HEK293 (cell line): ENCODE measurements around the gene FKTN.

Experiments
- CTCF ChIA-PET: fragments of 350-600 bp; formaldehyde crosslinking; extraction: SDS; loops from one replicate; lab custom pipeline; 2021; ENCODE audit warnings: antibody characterized with exemption; lab: Yijun Ruan, JAX
- POLR2A ChIA-PET: fragments of 300-600 bp; formaldehyde crosslinking; extraction: SDS; loops from one replicate; lab custom pipeline; 2020; ENCODE audit warnings: antibody characterized with exemption, inconsistent platforms; lab: Yijun Ruan, JAX
- H3K27ac ChIP-seq: fragments of 200-500 bp; sonication (Bioruptor generic); 2 replicates; pipeline ENCODE4 v1.5.1; 2014; ENCODE audit warnings: low read depth, low read length, control low read depth, inconsistent platforms; ENCODE audit errors: extremely low read depth
- H3K36me3 ChIP-seq, 2 experiments: fragments of 200-500 bp in 1 of 2; sonication (Bioruptor generic) in 1 of 2; 1 replicate in 1 of 2; 2 replicates in 1 of 2; pipeline ENCODE4 v1.5.1; 2014 to 2017; ENCODE audit warnings: inconsistent platforms in 2 of 2, low read length in 2 of 2; ENCODE audit not compliant: control insufficient read depth in 2 of 2, insufficient read depth in 1 of 2
- H3K4me1 ChIP-seq: fragments of 200-500 bp; sonication (Bioruptor generic); 2 replicates; pipeline ENCODE4 v1.5.1; 2014; ENCODE audit warnings: mild to moderate bottlenecking, low read length, inconsistent platforms; ENCODE audit not compliant: control insufficient read depth, insufficient read depth
- H3K4me3 ChIP-seq: 2 replicates; pipeline ENCODE4 v1.5.1; 2011; ENCODE audit warnings: low read depth, mild to moderate bottlenecking, control low read depth, low read length, moderate library complexity
- H3K9me3 ChIP-seq: fragments of 200-500 bp; sonication (Bioruptor generic); 2 replicates; pipeline ENCODE4 v1.5.1; 2014; ENCODE audit warnings: low read depth, low read length, inconsistent platforms; ENCODE audit not compliant: control insufficient read depth, insufficient read depth
- BCL11A ChIP-seq: fragments of 450-650 bp; formaldehyde crosslinking; IDR thresholded peaks from 2 replicates; pipeline ENCODE4 v1.5.1; 2016; ENCODE audit warnings: low read depth, missing biosample characterization, missing genetic modification characterization
- EGR2 ChIP-seq: fragments of 450-650 bp; formaldehyde crosslinking; IDR thresholded peaks from 2 replicates; pipeline ENCODE4 v1.5.1; 2016; ENCODE audit warnings: low read depth, missing biosample characterization, missing genetic modification characterization
- FEZF1 ChIP-seq: fragments of 450-650 bp; formaldehyde crosslinking; IDR thresholded peaks from 2 replicates; pipeline ENCODE4 v1.5.1; 2016; ENCODE audit warnings: missing biosample characterization, missing genetic modification characterization
- KLF10 ChIP-seq: fragments of 450-650 bp; IDR thresholded peaks from 2 replicates; pipeline ENCODE4 v1.5.1; 2018; ENCODE audit warnings: missing biosample characterization, mild to moderate bottlenecking, missing genetic modification characterization
- KLF8 ChIP-seq: fragments of 450-650 bp; formaldehyde crosslinking; IDR thresholded peaks from 2 replicates; pipeline ENCODE4 v1.5.1; 2016; ENCODE audit warnings: missing biosample characterization, missing genetic modification characterization
- KLF9 ChIP-seq: fragments of 450-650 bp; formaldehyde crosslinking; IDR thresholded peaks from 2 replicates; pipeline ENCODE4 v1.5.1; 2016; ENCODE audit warnings: missing biosample characterization, missing genetic modification characterization, low read depth
- PRDM1 ChIP-seq: fragments of 450-650 bp; formaldehyde crosslinking; IDR thresholded peaks from 2 replicates; pipeline ENCODE4; 2016; ENCODE audit warnings: missing biosample characterization, missing genetic modification characterization
- SCRT2 ChIP-seq: fragments of 450-650 bp; formaldehyde crosslinking; IDR thresholded peaks from 2 replicates; pipeline ENCODE4 v1.5.1; 2016; ENCODE audit warnings: missing biosample characterization, missing genetic modification characterization
- TCF7L2 ChIP-seq: IDR thresholded peaks from 2 replicates; pipeline ENCODE4 v1.6.1; 2011; ENCODE audit warnings: low read depth, mild to moderate bottlenecking, inconsistent platforms, low read length, moderate library complexity, borderline replicate concordance
- YY2 ChIP-seq: fragments of 450-650 bp; formaldehyde crosslinking; IDR thresholded peaks from 2 replicates; pipeline ENCODE4 v1.5.1; 2016; ENCODE audit warnings: missing biosample characterization, missing genetic modification characterization
- ZNF132 ChIP-seq: fragments of 450-650 bp; formaldehyde crosslinking; IDR thresholded peaks from 2 replicates; pipeline ENCODE4 v1.5.1; 2017; ENCODE audit warnings: missing biosample characterization, missing genetic modification characterization, borderline replicate concordance
- ZNF155 ChIP-seq: fragments of 450-650 bp; formaldehyde crosslinking; IDR thresholded peaks from 2 replicates; pipeline ENCODE4 v1.5.1; 2016; ENCODE audit warnings: missing biosample characterization, missing genetic modification characterization
- ZNF169 ChIP-seq: fragments of 450-650 bp; formaldehyde crosslinking; IDR thresholded peaks from 2 replicates; pipeline ENCODE4 v1.5.1; 2016; ENCODE audit warnings: missing biosample characterization, missing genetic modification characterization
- ZNF202 ChIP-seq: fragments of 450-650 bp; formaldehyde crosslinking; IDR thresholded peaks from 2 replicates; pipeline ENCODE4 v1.5.1; 2016; ENCODE audit warnings: missing biosample characterization, missing genetic modification characterization, borderline replicate concordance
- ZNF23 ChIP-seq: fragments of 450-650 bp; formaldehyde crosslinking; IDR thresholded peaks from 2 replicates; pipeline ENCODE4 v1.5.1; 2016; ENCODE audit warnings: missing biosample characterization, missing genetic modification characterization, borderline replicate concordance
- ZNF362 ChIP-seq: fragments of 450-650 bp; formaldehyde crosslinking; IDR thresholded peaks from 2 replicates; pipeline ENCODE4 v1.5.1; 2016; ENCODE audit warnings: missing biosample characterization, missing genetic modification characterization
- ZNF37A ChIP-seq: fragments of 450-650 bp; IDR thresholded peaks from 2 replicates; pipeline ENCODE4 v1.5.1; 2018; ENCODE audit warnings: missing biosample characterization, missing genetic modification characterization
- ZNF426 ChIP-seq: fragments of 450-650 bp; formaldehyde crosslinking; IDR thresholded peaks from 2 replicates; pipeline ENCODE4 v1.5.1; 2017; ENCODE audit warnings: missing biosample characterization, missing genetic modification characterization, mild to moderate bottlenecking, inconsistent platforms, moderate library complexity
- ZNF510 ChIP-seq: fragments of 450-650 bp; formaldehyde crosslinking; IDR thresholded peaks from 2 replicates; pipeline ENCODE4 v1.5.1; 2018; ENCODE audit warnings: mild to moderate bottlenecking, missing genetic modification characterization, missing biosample characterization; ENCODE audit not compliant: insufficient replicate concordance
- ZNF548 ChIP-seq: fragments of 450-650 bp; formaldehyde crosslinking; IDR thresholded peaks from 2 replicates; pipeline ENCODE4 v1.5.1; 2016; ENCODE audit warnings: missing biosample characterization, missing genetic modification characterization
- ZNF626 ChIP-seq: fragments of 450-650 bp; sonication (Bioruptor Pico); formaldehyde crosslinking; IDR thresholded peaks from 2 replicates; pipeline ENCODE4 v1.5.1; 2018; ENCODE audit warnings: missing biosample characterization, missing genetic modification characterization, inconsistent platforms
- ZNF629 ChIP-seq: fragments of 450-650 bp; formaldehyde crosslinking; IDR thresholded peaks from 2 replicates; pipeline ENCODE4 v1.5.1; 2017; ENCODE audit warnings: missing biosample characterization, missing genetic modification characterization
- ZNF645 ChIP-seq: fragments of 450-650 bp; formaldehyde crosslinking; IDR thresholded peaks from 2 replicates; pipeline ENCODE4; 2016; ENCODE audit warnings: missing biosample characterization, missing genetic modification characterization
- ZNF654 ChIP-seq: fragments of 450-650 bp; formaldehyde crosslinking; IDR thresholded peaks from 2 replicates; pipeline ENCODE4 v1.5.1; 2016; ENCODE audit warnings: low read depth, missing biosample characterization, missing genetic modification characterization
- ZNF837 ChIP-seq: fragments of 450-650 bp; formaldehyde crosslinking; IDR thresholded peaks from 2 replicates; pipeline ENCODE4 v1.5.1; 2016; ENCODE audit warnings: missing biosample characterization, missing genetic modification characterization

Gene FKTN

GRCh38 chr9:105676351-105676923 lies 118.5 kb downstream of the FKTN start:
- Histone ChIP-seq H3K9me3 (no peaks in the 10 kb centered on the region), H3K36me3 (no peaks in the 10 kb centered on the region), H3K27ac (no peak overlapping the region), H3K4me3 (no peak overlapping the region), H3K4me1 (no peaks in the 10 kb centered on the region)
- ChIA-PET POLR2A (no interaction called here), CTCF (interaction anchor here (1.8 kb wide), 1 partner anchor 42 kb away, joined by 8 read pairs; no protein-coding TSS in a partner anchor)
- TF ChIP-seq ZNF426 (tag by site-specific recombination) (no peak), ZNF37A (tag by site-specific recombination) (no peak), KLF9 (tag by site-specific recombination) (no peak)

- ChIA-PET CTCF (interaction anchor here (0.8 to 1.8 kb wide), 3 partner anchors 37 to 45 kb away, joined by 3 to 8 read pairs (median 3); no protein-coding TSS in a partner anchor), POLR2A (no interaction called here)
- no peaks in the 10 kb centered on the region for H3K36me3 ChIP-seq
Observed at GRCh38 chr9:105678163-105678562, 120.2 kb downstream of the FKTN start.

GRCh38 chr9:105678781-105679180 lies 120.8 kb downstream of the FKTN start:
- Histone ChIP-seq H3K36me3 (no peaks in the 10 kb centered on the region), H3K4me3 (no peak overlapping the region)
- POLR2A ChIA-PET: no interaction called here
- no peak for TF ChIP-seq ZNF202 (tag by site-specific recombination)
- no peak for TF ChIP-seq BCL11A (tag by site-specific recombination)
- no peak for TF ChIP-seq KLF10 (tag by site-specific recombination)
- TF ChIP-seq ZNF629 (tag by site-specific recombination): no peak
- TF ChIP-seq ZNF548 (tag by site-specific recombination): no peak
- no peak for TF ChIP-seq ZNF626 (tag by site-specific recombination)
- TF ChIP-seq ZNF169 (tag by site-specific recombination): no peak
- no peak for TF ChIP-seq ZNF155 (tag by site-specific recombination)
- TF ChIP-seq YY2 (tag by site-specific recombination): no peak
- TF ChIP-seq KLF8: no peak
- no peak for TF ChIP-seq TCF7L2
- no peak for TF ChIP-seq SCRT2 (tag by site-specific recombination)
- no peak for TF ChIP-seq ZNF510 (tag by site-specific recombination)
- no peak for TF ChIP-seq ZNF837 (tag by site-specific recombination)
- TF ChIP-seq, all 188 proteins: peak for 0
- Histone ChIP-seq H3K9me3 (no peaks in the 10 kb centered on the region), H3K4me1 (no peaks in the 10 kb centered on the region), H3K27ac (no peak overlapping the region)
- CTCF ChIA-PET: interaction anchor here (0.8 to 1.0 kb wide), 2 partner anchors 9 to 37 kb away, joined by 3 read pairs; no protein-coding TSS in a partner anchor

More at GRCh38 chr9:105678163-105678562, 120.2 kb downstream of the FKTN start:
- Histone ChIP-seq H3K9me3 (no peaks in the 10 kb centered on the region), H3K4me3 (no peak overlapping the region), H3K27ac (no peak overlapping the region), H3K4me1 (no peaks in the 10 kb centered on the region)
- TF ChIP-seq ZNF169 (tag by site-specific recombination) (no peak), FEZF1 (peak; percentile 61)

GRCh38 chr9:105679257-105680022 lies 121.5 kb downstream of the FKTN start:
- no peak overlapping the region for H3K27ac ChIP-seq
- TF ChIP-seq ZNF654 (tag by site-specific recombination) (no peak), ZNF132 (tag by site-specific recombination) (no peak), ZNF362 (tag by site-specific recombination) (no peak), ZNF23 (no peak), PRDM1 (tag by site-specific recombination) (no peak), EGR2 (no peak), ZNF645 (tag by site-specific recombination) (no peak)

More at GRCh38 chr9:105679257-105680022, 121.5 kb downstream of the FKTN start:
- POLR2A ChIA-PET: no interaction called here
- Histone ChIP-seq H3K9me3 (no peaks in the 10 kb centered on the region), H3K4me3 (no peak overlapping the region), H3K36me3 (no peaks in the 10 kb centered on the region), H3K4me1 (no peaks in the 10 kb centered on the region)
- CTCF ChIA-PET: interaction anchor here (0.7 to 1.0 kb wide), 2 partner anchors 8 to 52 kb away, joined by 3 read pairs; no protein-coding TSS in a partner anchor
